IPS-20b (cell line): ENCODE results near the gene MAST3.

Experiments
- H3K27ac ChIP-seq: one replicate; pipeline ENCODE4 v1.5.1; 2013; ENCODE audit warnings: low read length
- H3K27me3 ChIP-seq: 2 replicates; pipeline ENCODE4 v1.6.1; 2013; ENCODE audit warnings: mild to moderate bottlenecking, low read length, inconsistent platforms; ENCODE audit not compliant: insufficient read depth
- H3K36me3 ChIP-seq: 2 replicates; pipeline ENCODE4 v1.6.1; 2013; ENCODE audit warnings: low read depth, mild to moderate bottlenecking, inconsistent platforms, low read length, moderate library complexity; ENCODE audit not compliant: insufficient read depth
- H3K4me1 ChIP-seq: 2 replicates; pipeline ENCODE4 v1.6.1; 2013; ENCODE audit warnings: mild to moderate bottlenecking, control low read depth, inconsistent platforms, low read length, moderate library complexity; ENCODE audit not compliant: insufficient read depth
- H3K4me3 ChIP-seq: 2 replicates; pipeline ENCODE4 v1.5.1; 2013; ENCODE audit warnings: mild to moderate bottlenecking, low read length, inconsistent platforms
- H3K9ac ChIP-seq: 2 replicates; pipeline ENCODE4 v1.6.1; 2013; ENCODE audit warnings: low read depth, mild to moderate bottlenecking, inconsistent platforms, low read length, moderate library complexity
- H3K9me3 ChIP-seq: 2 replicates; pipeline ENCODE4 v1.6.1; 2013; ENCODE audit warnings: mild to moderate bottlenecking, low read depth, low read length, inconsistent platforms; ENCODE audit not compliant: insufficient read depth

The MAST3 gene

GRCh38 chr19:18097217-18097992 lies at the start of gene MAST3:
Gene MAST3 (plus strand): TSS chr19:18097778. CDS start chr19:18097793, 15 bp downstream.
- no peaks in the 10 kb centered on the region for H3K36me3 ChIP-seq
- H3K27me3 ChIP-seq: peaks cover 22% of the 10 kb centered on the region
- H3K4me3 ChIP-seq: peak within 1 kb of the TSS; percentile 70
- no peaks in the 10 kb centered on the region; the same call in 1 of the 2 replicates for H3K4me1 ChIP-seq
- no peaks in the 10 kb centered on the region for H3K9me3 ChIP-seq
- H3K9ac ChIP-seq: no peak within 1 kb of the TSS
- H3K27ac ChIP-seq: no peak within 1 kb of the TSS

- Histone ChIP-seq H3K9ac (no peak overlapping the region), H3K27ac (no peak overlapping the region), H3K4me3 (no peak overlapping the region), H3K36me3 (no peaks in the 10 kb centered on the region), H3K4me1 (no peaks in the 10 kb centered on the region), H3K27me3 (no peaks in the 10 kb centered on the region), H3K9me3 (no peaks in the 10 kb centered on the region)
Observed at GRCh38 chr19:18049385-18049784, 48.2 kb upstream of the MAST3 start.

- H3K9ac ChIP-seq: no peak overlapping the region
- H3K27ac ChIP-seq: no peak overlapping the region
- no peaks in the 10 kb centered on the region for H3K36me3 ChIP-seq
- H3K4me3 ChIP-seq: no peak overlapping the region
- no peaks in the 10 kb centered on the region for H3K9me3 ChIP-seq
- H3K4me1 ChIP-seq: no peaks in the 10 kb centered on the region
- H3K27me3 ChIP-seq: no peaks in the 10 kb centered on the region
Observed at GRCh38 chr19:18051887-18052286, 45.7 kb upstream of the MAST3 start.

GRCh38 chr19:18053576-18054219 lies 43.9 kb upstream of the MAST3 start:
- Histone ChIP-seq H3K27me3 (no peaks in the 10 kb centered on the region), H3K4me3 (no peak overlapping the region), H3K36me3 (no peaks in the 10 kb centered on the region), H3K9me3 (no peaks in the 10 kb centered on the region), H3K27ac (no peak overlapping the region), H3K9ac (no peak overlapping the region), H3K4me1 (no peaks in the 10 kb centered on the region)

GRCh38 chr19:18055967-18056366 lies 41.6 kb upstream of the MAST3 start:
- Histone ChIP-seq H3K4me1 (no peaks in the 10 kb centered on the region), H3K9me3 (no peaks in the 10 kb centered on the region), H3K27ac (no peak overlapping the region), H3K27me3 (no peaks in the 10 kb centered on the region), H3K9ac (no peak overlapping the region), H3K4me3 (no peak overlapping the region), H3K36me3 (no peaks in the 10 kb centered on the region)

GRCh38 chr19:18057557-18057956 lies 40.0 kb upstream of the MAST3 start:
- Histone ChIP-seq H3K36me3 (no peaks in the 10 kb centered on the region), H3K4me1 (no peaks in the 10 kb centered on the region), H3K4me3 (no peak overlapping the region), H3K9me3 (no peaks in the 10 kb centered on the region), H3K9ac (no peak overlapping the region; the same call in 1 of the 2 replicates), H3K27ac (no peak overlapping the region), H3K27me3 (no peaks in the 10 kb centered on the region)

GRCh38 chr19:18058208-18059009 lies 39.2 kb upstream of the MAST3 start:
- no peaks in the 10 kb centered on the region for H3K4me1 ChIP-seq
- no peaks in the 10 kb centered on the region for H3K27me3 ChIP-seq
- no peaks in the 10 kb centered on the region for H3K36me3 ChIP-seq
- no peaks in the 10 kb centered on the region for H3K9me3 ChIP-seq
- H3K27ac ChIP-seq: no peak overlapping the region
- peak overlapping the region; percentile 53; the same call in 1 of the 2 replicates for H3K4me3 ChIP-seq
- peak overlapping the region; percentile 64; the same call in 1 of the 2 replicates for H3K9ac ChIP-seq

GRCh38 chr19:18059297-18059696 lies 38.3 kb upstream of the MAST3 start:
- H3K36me3 ChIP-seq: no peaks in the 10 kb centered on the region
- H3K27ac ChIP-seq: no peak overlapping the region
- H3K4me1 ChIP-seq: no peaks in the 10 kb centered on the region
- no peaks in the 10 kb centered on the region for H3K9me3 ChIP-seq
- H3K9ac ChIP-seq: no peak overlapping the region
- no peak overlapping the region for H3K4me3 ChIP-seq
- H3K27me3 ChIP-seq: no peaks in the 10 kb centered on the region

- Histone ChIP-seq H3K4me1 (no peaks in the 10 kb centered on the region), H3K36me3 (no peaks in the 10 kb centered on the region), H3K9ac (no peak overlapping the region), H3K4me3 (no peak overlapping the region), H3K9me3 (no peaks in the 10 kb centered on the region), H3K27ac (no peak overlapping the region), H3K27me3 (no peaks in the 10 kb centered on the region)
Observed at GRCh38 chr19:18059902-18060301, 37.7 kb upstream of the MAST3 start.

- Histone ChIP-seq H3K9me3 (no peaks in the 10 kb centered on the region), H3K9ac (no peak overlapping the region), H3K4me1 (no peaks in the 10 kb centered on the region), H3K27me3 (no peaks in the 10 kb centered on the region), H3K36me3 (no peaks in the 10 kb centered on the region), H3K4me3 (no peak overlapping the region), H3K27ac (no peak overlapping the region)
Observed at GRCh38 chr19:18060472-18060871, 37.1 kb upstream of the MAST3 start.

- Histone ChIP-seq H3K27me3 (no peaks in the 10 kb centered on the region), H3K9ac (no peak overlapping the region), H3K9me3 (no peaks in the 10 kb centered on the region), H3K27ac (no peak overlapping the region), H3K4me3 (no peak overlapping the region), H3K4me1 (no peaks in the 10 kb centered on the region), H3K36me3 (no peaks in the 10 kb centered on the region)
Observed at GRCh38 chr19:18062028-18062427, 35.5 kb upstream of the MAST3 start.
